ENCODE results near the gene EPB41L3.

GRCh38 chr18:5421981-5422380 lies 121.8 kb downstream of the EPB41L3 start:
- TF ChIP-seq CTCF (IDR thresholded peaks at IDR 0.05) (no peak), POLR2AphosphoS5 (IDR thresholded peaks at IDR 0.05) (no peak), POLR2A (IDR thresholded peaks at IDR 0.05) (no peak)

Measured in prostate gland (tissue), 2 donors.